A549 (cell line): ENCODE results near the gene ADGRB2. TPM values are rescaled to one million over a fixed set of nuclear protein-coding genes. Genes with fewer than 3 reads are reported as not detected.

Source experiments
- ATAC-seq, 2 experiments: fragments of 200-7000 bp in 1 of 2; fragments of >200 bp in 1 of 2; cut with Nextera tagmentation in 1 of 2; cut with Tn5 transposase in 1 of 2; 3 replicates each; pipeline versions ENCODE4 v1.8.0 to v1.9.1; 2018 to 2020; ENCODE audit warnings: mild to moderate bottlenecking in 1 of 2, moderate library complexity in 1 of 2
- CTCF ChIA-PET: fragments of 300-600 bp; sonication (Branson Sonifier 250); formaldehyde crosslinking; extraction: SDS; loops from one replicate; lab custom pipeline; 2021; ENCODE audit warnings: antibody characterized with exemption, inconsistent platforms; lab: Yijun Ruan, JAX
- POLR2A ChIA-PET: fragments of 350-600 bp; formaldehyde crosslinking; extraction: SDS; loops from one replicate; lab custom pipeline; 2021; ENCODE audit warnings: antibody characterized with exemption, inconsistent platforms; lab: Yijun Ruan, JAX
- DNase-seq, 2 experiments: peaks; one replicate each; pipeline versions ENCODE4 v3.0.0 to v3.0.0-alpha.2; 2011 to 2016; ENCODE audit warnings: low read depth in 1 of 2, low spot score in 1 of 2
- FAIRE-seq: peaks from 2 replicates; lab custom pipeline; 2011; peaks lifted over from hg19 to GRCh38; lab: Jason Lieb, UNC
- H3K27ac ChIP-seq, 2 experiments: fragments of >200 bp; sonication (Bioruptor Twin); formaldehyde crosslinking; 3 replicates each; pipeline ENCODE4 v1.5.1; 2016 to 2017
- H3K4me1 ChIP-seq: fragments of >200 bp; sonication (Bioruptor Twin); formaldehyde crosslinking; 3 replicates; pipeline ENCODE4 v1.6.1; 2016
- H3K4me2 ChIP-seq: fragments of >200 bp; sonication (Bioruptor Twin); formaldehyde crosslinking; 3 replicates; pipeline ENCODE4 v1.6.1; 2016
- H3K4me3 ChIP-seq: fragments of >200 bp; sonication (Bioruptor Twin); formaldehyde crosslinking; 3 replicates; pipeline ENCODE4 v1.5.1; 2016
- H3K9me3 ChIP-seq: fragments of >200 bp; sonication (Bioruptor Twin); formaldehyde crosslinking; 3 replicates; pipeline ENCODE4 v1.6.1; 2016
- CHD4 ChIP-seq: fragments of 200-600 bp; sonication (generic); IDR thresholded peaks from 2 replicates; pipeline ENCODE4 v1.6.1; 2016; ENCODE audit warnings: antibody characterized with exemption, mild to moderate bottlenecking, borderline replicate concordance
- FOSL2 ChIP-seq, 2 experiments: fragments of 450-650 bp in 1 of 2; fragments of >200 bp in 1 of 2; sonication (Bioruptor Twin) in 1 of 2; formaldehyde crosslinking; IDR thresholded peaks; 2 replicates each; pipeline versions ENCODE4 v1.5.0 to v1.6.1; 2016 to 2020; ENCODE audit warnings: mild to moderate bottlenecking in 1 of 2, moderate library complexity in 1 of 2
- HMGXB4 ChIP-seq: fragments of 250-450 bp; sonication (Bioruptor Pico); IDR thresholded peaks from 2 replicates; pipeline ENCODE4 v1.5.0; 2021; ENCODE audit warnings: mild to moderate bottlenecking, moderate library complexity, borderline replicate concordance
- HOXB5 ChIP-seq: fragments of 250-450 bp; sonication (Bioruptor Pico); IDR thresholded peaks from 2 replicates; pipeline ENCODE4 v1.5.0; 2020; ENCODE audit warnings: mild to moderate bottlenecking, moderate library complexity
- JUN ChIP-seq, 2 experiments: fragments of >200 bp; sonication (Bioruptor Twin); formaldehyde crosslinking; IDR thresholded peaks; 2 replicates in 1 of 2; 3 replicates in 1 of 2; pipeline ENCODE4 v1.6.1; 2016 to 2017
- JUNB ChIP-seq: fragments of >200 bp; sonication (Bioruptor Twin); formaldehyde crosslinking; IDR thresholded peaks from 2 replicates; pipeline ENCODE4 v1.6.1; 2016
- KDM1A ChIP-seq: fragments of 200-600 bp; sonication (generic); IDR thresholded peaks from 2 replicates; pipeline ENCODE4 v1.6.1; 2016; ENCODE audit warnings: low read depth, mild to moderate bottlenecking
- MAX ChIP-seq: IDR thresholded peaks from 2 replicates; pipeline ENCODE4 v1.6.1; 2012
- PBX3 ChIP-seq: IDR thresholded peaks from 2 replicates; pipeline ENCODE4 v1.6.1; 2012
- PHF8 ChIP-seq: fragments of 200-600 bp; sonication (generic); IDR thresholded peaks from 2 replicates; pipeline ENCODE4 v1.6.1; 2016; ENCODE audit warnings: low read depth, mild to moderate bottlenecking, antibody characterized with exemption, moderate library complexity, borderline replicate concordance
- POLR2A ChIP-seq: IDR thresholded peaks from 2 replicates; pipeline ENCODE4 v1.6.1; 2012; ENCODE audit warnings: mild to moderate bottlenecking, low read length
- RFX5 ChIP-seq: fragments of 450-650 bp; IDR thresholded peaks from 2 replicates; pipeline ENCODE4 v1.7.1; 2014; ENCODE audit warnings: antibody characterized with exemption, mild to moderate bottlenecking, moderate library complexity
- SREBF2 ChIP-seq: fragments of 450-650 bp; IDR thresholded peaks from 2 replicates; pipeline ENCODE4 v1.6.1; 2014; ENCODE audit warnings: mild to moderate bottlenecking, moderate library complexity
- TP53 ChIP-seq: fragments of 250-450 bp; sonication (Bioruptor Pico); IDR thresholded peaks from 2 replicates; pipeline ENCODE4 v1.5.0; 2021; ENCODE audit warnings: mild to moderate bottlenecking, moderate library complexity
- ZFP36 ChIP-seq: fragments of 450-650 bp; IDR thresholded peaks from 2 replicates; pipeline ENCODE4 v1.6.1; 2014; ENCODE audit warnings: borderline replicate concordance; ENCODE audit not compliant: partially characterized antibody
- ZSCAN20 ChIP-seq: fragments of 250-450 bp; sonication (Bioruptor Pico); IDR thresholded peaks from 2 replicates; pipeline ENCODE4 v1.8.0; 2022; ENCODE audit warnings: mild to moderate bottlenecking, moderate library complexity
- WGBS: methylation state at CpG from one replicate; pipeline ENCODE4 v1.1.6; 2017; ENCODE audit errors: missing lambda C conversion rate; 5-methylcytosine and 5-hydroxymethylcytosine counted together
- polyA plus RNA-seq, 4 experiments: library from polyadenylated mRNA; depleted of rRNA in 3 of 4; stranded (reverse); fragments of >200 nt; fragmentation: RNase III in 1 of 4; extraction: RNeasy Plus Mini Kit Qiagen cat#74134 plus additional on column Dnase treatment in 1 of 4; gene quantifications; 2 replicates in 3 of 4; 3 replicates in 1 of 4; pipeline ENCODE4 v1.2.3, GENCODE V29; 2011 to 2017

The ADGRB2 gene
- polyA plus RNA-seq, 2 of the 4 experiments (the other 2 are of a cell fraction): 2.3 to 6.6 TPM

- Histone ChIP-seq H3K9me3 (no peaks in the 10 kb centered on the region), H3K4me2 (peak overlapping the region; percentile 86), H3K4me1 (peaks cover 13% of the 10 kb centered on the region), H3K27ac (peak overlapping the region; percentile 94 to 95), H3K4me3 (peak overlapping the region; percentile 69)
- DNase-seq (peak in 1 of 2 experiments; percentile 68), ATAC-seq (peak; percentile 65 to 71), FAIRE-seq (no peak)
- ChIA-PET POLR2A (interaction anchor here (0.5 to 1.8 kb wide), 16 partner anchors 26 to 284 kb away, joined by 3 to 8 read pairs (median 4); partner anchors contain the start of genes KHDRBS1, PEF1, PTP4A2 and TMEM39B), CTCF (interaction anchor here (0.7 to 18.6 kb wide), 43 partner anchors 9 to 394 kb away, joined by 3 to 242 read pairs (median 5); partner anchors contain the start of genes ADGRB2, COL16A1 and PTP4A2)
- TF ChIP-seq HOXB5 (CRISPR knock-in tag) (no peak), ZSCAN20 (CRISPR knock-in tag) (no peak), HMGXB4 (no peak), KDM1A (peak; percentile 85; the same call in 1 of the 2 replicates), CHD4 (peak; percentile 63; the same call in 1 of the 2 replicates), PBX3 (no peak), ZFP36 (no peak), SREBF2 (no peak), FOSL2 (IDR thresholded peaks at IDR 0.05) (no peak), FOSL2 (CRISPR knock-in tag; IDR thresholded peaks at IDR 0.05) (no peak)
- WGBS: 1% methylated on average over 20 of the region's 22 CpGs
Measured at GRCh38 chr1:31788825-31789256, 24.7 kb upstream of the ADGRB2 start.

GRCh38 chr1:31788138-31788824, 24.1 kb upstream of the ADGRB2 start:
- Histone ChIP-seq H3K9me3 (no peaks in the 10 kb centered on the region), H3K4me1 (peaks cover 13% of the 10 kb centered on the region), H3K4me3 (peak overlapping the region; percentile 69), H3K4me2 (peak overlapping the region; percentile 86), H3K27ac (peak overlapping the region; percentile 94 to 95)
- POLR2A ChIA-PET: interaction anchor here (1.1 to 1.8 kb wide), 11 partner anchors 25 to 285 kb away, joined by 3 to 8 read pairs (median 4); partner anchors contain the start of genes KHDRBS1, PEF1, PTP4A2 and TMEM39B
- 7% methylated on average over 13 of the region's 39 CpGs for WGBS
- peak; percentile 76 for TF ChIP-seq RFX5
- TF ChIP-seq JUN (IDR thresholded peaks at IDR 0.05): no peak
- TF ChIP-seq HMGXB4: no peak
- TF ChIP-seq TP53 (CRISPR knock-in tag): 0 out of 2 replicates have a peak, but pooled peaks have one; percentile 16
- peak; percentile 74 for TF ChIP-seq MAX
- TF ChIP-seq POLR2A: peak; percentile 40
- TF ChIP-seq JUNB: no peak
- TF ChIP-seq PHF8: peak; percentile 62; the same call in 1 of the 2 replicates
- CTCF ChIA-PET: interaction anchor here (0.8 to 18.6 kb wide), 34 partner anchors 9 to 394 kb away, joined by 3 to 242 read pairs (median 6); partner anchors contain the start of genes ADGRB2, COL16A1 and PTP4A2
- DNase-seq: peak; percentile 84 to 91
- ATAC-seq: peak; percentile 78 to 81
- FAIRE-seq: no peak
